ENCODE measurements around the gene ZCCHC13. TPM values are rescaled to one million over a fixed set of nuclear protein-coding genes. Genes with fewer than 3 reads are reported as not detected.
A peak's percentile ranks its signal among the peaks of the same experiment; 100 is the strongest.

ZCCHC13 gene
- polyA plus RNA-seq, 2 of the 4 experiments (the other 2 are of a cell fraction): not detected

- TF ChIP-seq REST (IDR thresholded peaks at IDR 0.05) (no peak), ELK1 (IDR thresholded peaks at IDR 0.05; ENCODE audit: low read depth, low read length) (no peak), CTCF (IDR thresholded peaks at IDR 0.05) (peak; percentile 83), KDM5A (IDR thresholded peaks at IDR 0.05) (no peak), RNF2 (IDR thresholded peaks at IDR 0.05; ENCODE audit: borderline replicate concordance, low read depth) (no peak), RAD21 (conservative IDR thresholded peaks at IDR 0.05 in 1 of 2, IDR thresholded peaks at IDR 0.05 in 1 of 2) (peak; percentile 86 to 90), TP53 (CRISPR knock-in tag; IDR thresholded peaks at IDR 0.05) (no peak), ZSCAN20 (CRISPR knock-in tag; IDR thresholded peaks at IDR 0.05) (no peak), FOXS1 (CRISPR knock-in tag; IDR thresholded peaks at IDR 0.05) (no peak), MYC (IDR thresholded peaks at IDR 0.05; ENCODE audit: borderline replicate concordance, low read length) (no peak), PHF8 (IDR thresholded peaks at IDR 0.05; ENCODE audit: borderline replicate concordance, low read depth) (no peak), HES2 (IDR thresholded peaks at IDR 0.05) (no peak), SREBF2 (IDR thresholded peaks at IDR 0.05) (no peak), CHD4 (IDR thresholded peaks at IDR 0.05; ENCODE audit: borderline replicate concordance) (no peak), FOSB (CRISPR knock-in tag; IDR thresholded peaks at IDR 0.05) (no peak), TFCP2L1 (CRISPR knock-in tag; IDR thresholded peaks at IDR 0.05) (no peak), CBX8 (IDR thresholded peaks at IDR 0.05) (no peak), KDM1A (IDR thresholded peaks at IDR 0.05; ENCODE audit: low read depth) (no peak), USF2 (IDR thresholded peaks at IDR 0.05) (no peak), MAX (IDR thresholded peaks at IDR 0.05) (peak; percentile 25; the same call in 1 of the 2 replicates), NFE2L2 (conservative IDR thresholded peaks at IDR 0.05; ENCODE audit: low read length) (no peak), BHLHE40 (IDR thresholded peaks at IDR 0.05; ENCODE audit: low read depth, low read length) (no peak), PBX3 (IDR thresholded peaks at IDR 0.05) (no peak), RARB (CRISPR knock-in tag; IDR thresholded peaks at IDR 0.05) (no peak), CBX2 (IDR thresholded peaks at IDR 0.05; ENCODE audit: borderline replicate concordance, low read depth) (no peak), RCOR1 (IDR thresholded peaks at IDR 0.05; ENCODE audit: low read depth, low read length) (no peak), FOSL2 (IDR thresholded peaks at IDR 0.05) (peak; percentile 57), FOSL2 (CRISPR knock-in tag; IDR thresholded peaks at IDR 0.05) (peak; percentile 76), HDAC2 (IDR thresholded peaks at IDR 0.05) (no peak), EP300 (IDR thresholded peaks at IDR 0.05) (peak in 1 of 2 experiments; percentile 38; a peak in 2 of 5 replicates), CHD2 (IDR thresholded peaks at IDR 0.05; ENCODE audit: low read length, partially characterized antibody) (no peak), POLR2A (IDR thresholded peaks at IDR 0.05; ENCODE audit: low read length) (no peak), E2F6 (IDR thresholded peaks at IDR 0.05; ENCODE audit: borderline replicate concordance, low read depth) (no peak)
Observed at GRCh38 chrX:74343343-74344279, 39.6 kb downstream of the ZCCHC13 start (continued).

All from A549 (cell line).